Body of pancreas (tissue), 4 donors: ENCODE data around the gene HDAC7.
"Not testable (repeated sequence)": the region's sequence is repeated elsewhere in the genome, so short reads cannot be mapped to it uniquely, and the experiment has no call there.

Source experiments
- CTCF ChIP-seq, 7 experiments: fragments of 450-650 bp in 4 of 7; fragments of 200-600 bp in 3 of 7; sonication (generic) in 3 of 7; IDR thresholded peaks; one replicate each; pipeline ENCODE4 v1.5.1; 2016 to 2019; ENCODE audit warnings: antibody characterized with exemption in 7 of 7
- POLR2A ChIP-seq, 3 donors: fragments of 450-650 bp; IDR thresholded peaks; one replicate each; pipeline ENCODE4 v1.6.1; 2016; ENCODE audit warnings: antibody characterized with exemption in 3 of 3, mild to moderate bottlenecking in 2 of 3

GRCh38 chr12:47815447-47815846 is 4.3 kb downstream of the HDAC7 start:
- TF ChIP-seq POLR2A, CTCF (IDR thresholded peaks at IDR 0.05): not testable (repeated sequence)
